K562 (cell line): ENCODE data around the gene CYS1. TPM values are rescaled to one million over a fixed set of nuclear protein-coding genes. Genes with fewer than 3 reads are reported as not detected.
A peak's percentile ranks its signal among the peaks of the same experiment; 100 is the strongest.

Source experiments
- ATAC-seq: fragments of 200-7000 bp; cut with Tn5 transposase; 3 replicates; pipeline ENCODE4 v1.9.1; 2020; ENCODE audit warnings: moderate library complexity
- BruUV-seq: library from RNA; stranded (reverse); fragments of 400-500 nt; replicated peaks from 2 replicates; lab custom pipeline; 2021; lab: Mats Ljungman, UMichigan
- CTCF ChIA-PET: fragments of 300-600 bp; formaldehyde crosslinking; extraction: SDS; loops from one replicate; lab custom pipeline; 2021; ENCODE audit warnings: low intra/inter-chr PET ratio; lab: Yijun Ruan, JAX
- POLR2A ChIA-PET: fragments of 300-600, 350-650 bp; sonication (Branson Sonifier 250); formaldehyde crosslinking; extraction: SDS; loops from one replicate; lab custom pipeline; 2021; ENCODE audit warnings: antibody characterized with exemption, inconsistent platforms; lab: Yijun Ruan, JAX
- DNase-seq, 4 experiments: peaks; one replicate each; pipeline versions ENCODE4 v3.0.0 to v3.0.0-alpha.2; 2011 to 2018; ENCODE audit warnings: low spot score in 3 of 4, mixed read lengths in 3 of 4; ENCODE audit errors: extremely low read depth in 1 of 4
- FAIRE-seq: peaks from 2 replicates; lab custom pipeline; 2011; peaks lifted over from hg19 to GRCh38; lab: Jason Lieb, UNC
- H2AFZ ChIP-seq: 2 replicates; pipeline ENCODE4 v1.6.0; 2011; ENCODE audit warnings: low read depth, low read length, control low read depth, inconsistent platforms
- H3K27ac ChIP-seq: fragments of 200-600 bp; 3 replicates; pipeline ENCODE4 v1.8.0; 2011; ENCODE audit warnings: low read depth, mild to moderate bottlenecking, control low read depth, inconsistent platforms, low read length, moderate library complexity, mixed read lengths; ENCODE audit errors: extremely low read depth
- H3K27me3 ChIP-seq, 2 experiments: fragments of 300-600 bp in 1 of 2; 2 replicates in 1 of 2; 3 replicates in 1 of 2; pipeline versions ENCODE4 v1.6.0 to v1.8.0; 2011; ENCODE audit warnings: inconsistent platforms in 2 of 2, low read length in 2 of 2, mild to moderate bottlenecking in 1 of 2, mixed read lengths in 1 of 2, moderate library complexity in 1 of 2; ENCODE audit not compliant: control insufficient read depth in 2 of 2, insufficient read depth in 2 of 2
- H3K36me3 ChIP-seq: fragments of 300-600 bp; 3 replicates; pipeline ENCODE4 v1.8.0; 2011; ENCODE audit warnings: mild to moderate bottlenecking, low read length, inconsistent platforms; ENCODE audit not compliant: control insufficient read depth, insufficient read depth
- H3K4me1 ChIP-seq, 2 experiments: fragments of 200-600 bp in 1 of 2; replicated peaks in 1 of 2; 2 replicates in 1 of 2; 3 replicates in 1 of 2; pipeline versions ENCODE4 v1.5.1 to v1.8.0; 2011; ENCODE audit warnings: inconsistent platforms in 2 of 2, low read length in 2 of 2, mild to moderate bottlenecking in 1 of 2, mixed read lengths in 1 of 2, moderate library complexity in 1 of 2; ENCODE audit not compliant: control insufficient read depth in 2 of 2, insufficient read depth in 2 of 2
- H3K4me2 ChIP-seq: 2 replicates; pipeline ENCODE4 v1.6.1; 2011; ENCODE audit warnings: low read length, control low read depth, inconsistent platforms, mixed read lengths; ENCODE audit not compliant: insufficient read depth
- H3K4me3 ChIP-seq: fragments of 200-600 bp; sonication (generic), shearing (Covaris generic); 2 replicates; pipeline ENCODE4 v1.5.1; 2016; ENCODE audit warnings: control low read depth, inconsistent platforms
- H3K79me2 ChIP-seq: fragments of 200-600 bp; 3 replicates; pipeline ENCODE4 v1.8.0; 2011; ENCODE audit warnings: low read length, inconsistent platforms; ENCODE audit not compliant: control insufficient read depth, insufficient read depth
- H3K9ac ChIP-seq, 2 experiments: 2 replicates each; pipeline versions ENCODE4 v1.6.0 to v1.6.1; 2011; ENCODE audit warnings: low read depth in 2 of 2, low read length in 2 of 2, control low read depth in 1 of 2, inconsistent platforms in 1 of 2, mild to moderate bottlenecking in 1 of 2, mixed read lengths in 1 of 2; ENCODE audit not compliant: insufficient read depth in 1 of 2
- H3K9me1 ChIP-seq: one replicate; pipeline ENCODE4 v1.6.0; 2011; ENCODE audit warnings: inconsistent platforms, mild to moderate bottlenecking, low read length, moderate library complexity; ENCODE audit not compliant: control insufficient read depth, insufficient read depth
- H3K9me3 ChIP-seq: replicated peaks from 2 replicates; pipeline ENCODE4 v1.5.1; 2011; ENCODE audit warnings: low read depth, low read length, inconsistent platforms; ENCODE audit not compliant: control insufficient read depth, insufficient read depth
- H4K20me1 ChIP-seq: replicated peaks from 2 replicates; pipeline ENCODE4 v1.6.1; 2011; ENCODE audit warnings: low read length, inconsistent platforms, mixed read lengths; ENCODE audit not compliant: control insufficient read depth, insufficient read depth
- CBX3 ChIP-seq, 2 experiments: IDR thresholded peaks; 1 replicate in 1 of 2; 2 replicates in 1 of 2; pipeline ENCODE4 v1.6.1; 2012; ENCODE audit warnings: inconsistent platforms in 2 of 2, low read length in 2 of 2, borderline replicate concordance in 1 of 2, control low read depth in 1 of 2
- HNRNPLL ChIP-seq: fragments of 200-400 bp; formaldehyde crosslinking; IDR thresholded peaks from 2 replicates; pipeline ENCODE4 v1.6.1; 2017; ENCODE audit warnings: low read length, low read depth, mild to moderate bottlenecking; ENCODE audit not compliant: poor library complexity, severe bottlenecking
- ZNF280A ChIP-seq: fragments of 450-650 bp; IDR thresholded peaks from 2 replicates; pipeline ENCODE4 v1.6.1; 2018; ENCODE audit warnings: mild to moderate bottlenecking, low read depth; ENCODE audit not compliant: partially characterized antibody
- WGBS: fragments of 100-300 bp; shearing (Covaris generic); methylation state at CpG from one replicate; pipeline ENCODE4 v1.1.6; 2016; ENCODE audit warnings: low coverage, mixed read lengths; ENCODE audit not compliant: insufficient coverage; ENCODE audit errors: missing lambda C conversion rate; 5-methylcytosine and 5-hydroxymethylcytosine counted together
- in situ Hi-C: fragments of 300-500 bp; cut with MboI; formaldehyde crosslinking; loops from 4 replicates; pipeline ENCODE4 v1.15.0; 2018; ENCODE audit warnings: inconsistent platforms, mixed read lengths
- intact Hi-C: fragments of 100-400 bp; cut with micrococcal nuclease; formaldehyde crosslinking; loops from 2 replicates; pipeline ENCODE4 v1.14.2; 2022
- polyA plus RNA-seq, 8 experiments: library from polyadenylated mRNA; depleted of rRNA in 4 of 8; stranded (reverse) in 5 of 8; unstranded in 3 of 8; fragments of >200 nt; fragmentation: Nextera tagmentation in 2 of 8; fragmentation: Illumina TruSeq in 1 of 8; extraction: Ambion mirVana in 2 of 8; extraction: Trizol in 1 of 8; gene quantifications; 2 replicates each; pipeline versions ENCODE4 v1.2.1 to v1.2.3, GENCODE V29; 2011 to 2014; ENCODE audit warnings: inconsistent platforms in 1 of 8, missing spikeins in 1 of 8
- total RNA-seq, 7 experiments: library from RNA; depleted of rRNA in 6 of 7; stranded (reverse); fragments of >200 nt in 6 of 7; fragmentation: Illumina TruSeq in 2 of 7; extraction: Trizol in 2 of 7; gene quantifications; 2 replicates each; pipeline versions ENCODE4 v1.2.1 to v1.2.3, GENCODE V29; 2011 to 2021; ENCODE audit warnings: low replicate concordance in 1 of 7

The CYS1 gene
- total and polyA plus RNA-seq, 9 of the 15 experiments (the other 6 are each of a cell fraction or from before 2014, with no cell fraction given) = 0.11 to 0.13 TPM; not detected in 7

- intact Hi-C loops (no loop called here), in situ Hi-C loops (loop anchor here (5.0 kb wide), 1 partner anchor 349 kb away; no protein-coding TSS in a partner anchor)
- DNase-seq = no peak
- 29% methylated on average over 1 of the region's 1 CpG for WGBS
- ATAC-seq = no peak
- H2AFZ ChIP-seq = no peak overlapping the region
- no peaks in the 10 kb centered on the region for H4K20me1 ChIP-seq
- no peaks in the 10 kb centered on the region for H3K36me3 ChIP-seq
- H3K27me3 ChIP-seq = no peaks in the 10 kb centered on the region
- ChIA-PET CTCF (no interaction called here), POLR2A (interaction anchor here (2.5 kb wide), 1 partner anchor 10 kb away, joined by 11 read pairs; no protein-coding TSS in a partner anchor)
- no peak overlapping the region for H3K9ac ChIP-seq
- TF ChIP-seq CBX3 (IDR thresholded peaks at IDR 0.05; ENCODE audit: borderline replicate concordance in 1 of 2, low read length in 2 of 2) (peak in 1 of 2 experiments; percentile 64; a peak in 1 of 3 replicates), HNRNPLL (no peak), ZNF280A (peak; percentile 64)
- H3K9me1 ChIP-seq = no peaks in the 10 kb centered on the region
- no TSS peak for BruUV-seq
- no peaks in the 10 kb centered on the region for H3K79me2 ChIP-seq
- H3K9me3 ChIP-seq = peaks cover 1% of the 10 kb centered on the region; the same call in 1 of the 2 replicates
- peaks cover 0 to 17% of the 10 kb centered on the region in 2 experiments; a peak in 2 of 5 replicates for H3K4me1 ChIP-seq
- H3K4me2 ChIP-seq = no peak overlapping the region
- H3K4me3 ChIP-seq = no peak overlapping the region
- FAIRE-seq = no peak
- no peak overlapping the region for H3K27ac ChIP-seq
Measured at GRCh38 chr2:10067881-10068280, 12.3 kb downstream of the CYS1 start.
